GM23248 (cell line): Measurements from ENCODE around the gene OR11A1. TPM values are rescaled to one million over a fixed set of nuclear protein-coding genes. Genes with fewer than 3 reads are reported as not detected.
A peak's percentile ranks its signal among the peaks of the same experiment; 100 is the strongest.

Source experiments
- DNase-seq: peaks from one replicate; pipeline ENCODE4 v3.0.0-alpha.2; 2015
- H2AFZ ChIP-seq: fragments of 200-600 bp; sonication (generic); 2 replicates; pipeline ENCODE4 v1.6.1; 2016; ENCODE audit warnings: antibody characterized with exemption
- H3F3A ChIP-seq: fragments of 200-600 bp; sonication (generic); 2 replicates; pipeline ENCODE4 v1.6.1; 2016; ENCODE audit warnings: mild to moderate bottlenecking, antibody characterized with exemption, mixed run types; ENCODE audit not compliant: insufficient read depth
- H3K27ac ChIP-seq: fragments of 200-600 bp; sonication (generic); 2 replicates; pipeline ENCODE4 v1.5.1; 2016; ENCODE audit warnings: mild to moderate bottlenecking
- H3K27me3 ChIP-seq: fragments of 200-600 bp; sonication (generic); replicated peaks from 2 replicates; pipeline ENCODE4 v1.6.1; 2016; ENCODE audit warnings: mild to moderate bottlenecking; ENCODE audit not compliant: insufficient read depth
- H3K36me3 ChIP-seq: fragments of 200-600 bp; sonication (generic); 2 replicates; pipeline ENCODE4 v1.6.1; 2016; ENCODE audit warnings: low read depth, mild to moderate bottlenecking
- H3K4me1 ChIP-seq: fragments of 200-600 bp; sonication (generic); 2 replicates; pipeline ENCODE4 v1.6.1; 2016; ENCODE audit warnings: mild to moderate bottlenecking; ENCODE audit not compliant: insufficient read depth
- H3K4me2 ChIP-seq: fragments of 200-600 bp; sonication (generic); one replicate; pipeline ENCODE4 v1.6.1; 2016; ENCODE audit warnings: mild to moderate bottlenecking; ENCODE audit not compliant: unreplicated experiment
- H3K4me3 ChIP-seq: fragments of 200-600 bp; sonication (generic); 2 replicates; pipeline ENCODE4 v1.5.1; 2016; ENCODE audit warnings: mild to moderate bottlenecking
- H3K79me2 ChIP-seq: fragments of 200-600 bp; sonication (generic); 2 replicates; pipeline ENCODE4 v1.6.1; 2016; ENCODE audit warnings: mild to moderate bottlenecking; ENCODE audit not compliant: insufficient read depth
- H3K9ac ChIP-seq: fragments of 200-600 bp; sonication (generic); 2 replicates; pipeline ENCODE4 v1.6.1; 2016; ENCODE audit warnings: mild to moderate bottlenecking
- H3K9me2 ChIP-seq: fragments of 200-600 bp; sonication (generic); 2 replicates; pipeline ENCODE4 v1.6.1; 2016; ENCODE audit warnings: mixed run types, mild to moderate bottlenecking, moderate library complexity; ENCODE audit not compliant: insufficient read depth
- H3K9me3 ChIP-seq: fragments of 200-600 bp; sonication (generic); one replicate; pipeline ENCODE4 v1.6.1; 2017; ENCODE audit warnings: low read depth
- H4K20me1 ChIP-seq: fragments of 200-600 bp; sonication (generic); 2 replicates; pipeline ENCODE4 v1.6.0; 2016; ENCODE audit not compliant: insufficient read depth
- EZH2 ChIP-seq: fragments of 200-600 bp; sonication (generic); IDR thresholded peaks from 2 replicates; pipeline ENCODE4 v1.6.1; 2018; ENCODE audit warnings: antibody characterized with exemption, mild to moderate bottlenecking; ENCODE audit not compliant: insufficient read depth, poor library complexity, severe bottlenecking
- EZH2phosphoT487 ChIP-seq: fragments of 200-600 bp; sonication (generic); IDR thresholded peaks from 2 replicates; pipeline ENCODE4 v1.6.1; 2018; ENCODE audit warnings: antibody characterized with exemption, moderate library complexity, mild to moderate bottlenecking, low read depth; ENCODE audit not compliant: insufficient read depth
- WGBS, 2 experiments: methylation state at CpG; one replicate each; pipeline ENCODE4 v1.1.6; 2015 to 2017; ENCODE audit warnings: low lambda C conversion rate in 2 of 2, low coverage in 1 of 2; ENCODE audit errors: missing lambda C conversion rate in 2 of 2; 5-methylcytosine and 5-hydroxymethylcytosine counted together
- in situ Hi-C: fragments of 300-500 bp; cut with MboI; formaldehyde crosslinking; loops from 2 replicates; pipeline ENCODE4 v1.15.0; 2020
- polyA plus RNA-seq: library from polyadenylated mRNA; unstranded; fragments of >200 nt; fragmentation: Nextera tagmentation; extraction: Ambion mirVana; gene quantifications from 2 replicates; pipeline ENCODE4 v1.2.1, GENCODE V29; 2016
- total RNA-seq: library from RNA; depleted of rRNA; stranded (reverse); fragments of >200 nt; shearing (Covaris generic); gene quantifications from 2 replicates; pipeline ENCODE4 v1.2.3, GENCODE V29; 2014

Gene OR11A1
- total and polyA plus RNA-seq, 2 experiments from 2014 or later: not detected

DNA sequence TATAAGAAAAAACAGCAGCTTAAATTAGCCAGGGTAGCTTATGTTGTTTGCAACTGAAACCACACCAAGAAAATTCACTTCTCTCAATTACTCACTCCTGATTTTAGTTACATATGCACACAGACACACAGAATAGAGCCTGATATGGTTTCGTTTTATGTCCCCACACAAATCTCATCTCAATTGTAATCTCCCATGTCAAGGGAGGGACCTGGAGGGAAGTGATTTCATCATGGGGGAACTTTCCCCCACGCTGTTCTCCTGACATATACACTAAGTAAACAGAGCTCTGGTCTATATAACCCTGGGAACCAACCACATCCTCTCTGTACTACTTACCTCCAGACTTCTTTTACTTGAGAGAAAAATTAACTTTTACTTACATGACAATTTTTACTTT, 32.3 kb downstream of the OR11A1 start:
- H3K27me3 ChIP-seq: no peaks in the 10 kb centered on the region
- H3K9me3 ChIP-seq: no peaks in the 10 kb centered on the region
- no peak overlapping the region for H3K27ac ChIP-seq
- no peak overlapping the region for H3K4me2 ChIP-seq
- no peak for DNase-seq
- H3K9me2 ChIP-seq: no peaks in the 10 kb centered on the region
- no peaks in the 10 kb centered on the region for H3F3A ChIP-seq
- TF ChIP-seq EZH2phosphoT487: no peak
- in situ Hi-C loops: no loop called here
- no peaks in the 10 kb centered on the region for H3K36me3 ChIP-seq
- WGBS, 2 experiments: 2 to 3% methylated on average over 2 of the region's 2 CpGs
- H2AFZ ChIP-seq: no peak overlapping the region
- no peaks in the 10 kb centered on the region for H3K79me2 ChIP-seq
- H3K4me3 ChIP-seq: no peak overlapping the region
- no peaks in the 10 kb centered on the region for H3K4me1 ChIP-seq
- H4K20me1 ChIP-seq: no peaks in the 10 kb centered on the region
- no peak overlapping the region for H3K9ac ChIP-seq

DNA sequence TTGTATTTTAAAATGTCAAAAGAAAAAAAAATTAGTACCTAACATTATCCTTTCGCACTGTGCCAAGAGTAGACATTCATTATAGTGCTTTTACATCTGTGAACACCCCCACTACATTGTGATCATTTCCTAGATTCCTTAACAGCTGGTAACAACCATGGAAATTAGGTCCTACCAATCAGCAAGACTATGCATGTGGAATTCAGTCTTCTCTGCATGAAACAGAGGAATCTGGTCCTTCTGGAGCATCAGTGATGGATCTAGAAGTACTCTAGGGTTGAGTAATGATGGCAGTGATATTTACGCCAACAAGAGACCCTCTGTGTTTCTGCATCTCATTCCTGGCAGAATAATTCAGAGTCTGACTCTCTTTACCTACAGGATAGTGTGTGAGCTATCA, 32.7 kb downstream of the OR11A1 start:
- H3K27ac ChIP-seq: no peak overlapping the region
- no peaks in the 10 kb centered on the region for H4K20me1 ChIP-seq
- H3K4me2 ChIP-seq: no peak overlapping the region
- H3K79me2 ChIP-seq: no peaks in the 10 kb centered on the region
- H3K4me1 ChIP-seq: no peaks in the 10 kb centered on the region
- H3K4me3 ChIP-seq: no peak overlapping the region
- H3F3A ChIP-seq: no peaks in the 10 kb centered on the region
- no peaks in the 10 kb centered on the region for H3K9me2 ChIP-seq
- no peaks in the 10 kb centered on the region for H3K27me3 ChIP-seq
- TF ChIP-seq EZH2phosphoT487 (no peak), EZH2 (no peak)
- H3K9ac ChIP-seq: no peak overlapping the region
- H2AFZ ChIP-seq: no peak overlapping the region
- no peak for DNase-seq
- no peaks in the 10 kb centered on the region for H3K9me3 ChIP-seq
- in situ Hi-C loops: no loop called here
- 14 to 27% methylated on average over 2 of the region's 2 CpGs for WGBS, 2 experiments
- no peaks in the 10 kb centered on the region for H3K36me3 ChIP-seq

DNA sequence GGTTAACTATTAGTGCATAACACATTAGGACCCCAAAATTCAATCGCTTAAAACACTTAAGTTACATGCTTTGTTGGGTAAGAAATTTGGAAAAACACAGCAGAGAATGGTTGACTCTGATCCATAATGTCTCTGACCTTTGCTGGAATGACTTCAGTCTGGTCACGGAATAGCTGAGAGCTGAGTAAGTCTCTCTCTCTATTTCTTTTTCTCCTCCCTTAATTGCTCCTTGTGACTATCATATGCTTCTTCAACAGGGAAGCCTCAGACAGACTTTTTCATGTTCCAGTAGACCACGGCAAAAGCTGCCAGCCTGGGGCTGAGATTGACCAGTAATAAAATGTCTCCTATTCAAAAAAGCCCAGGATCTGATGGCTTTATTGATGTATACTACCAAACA, 37.4 kb downstream of the OR11A1 start:
- in situ Hi-C loops: no loop called here
- no peaks in the 10 kb centered on the region for H3K79me2 ChIP-seq

DNA sequence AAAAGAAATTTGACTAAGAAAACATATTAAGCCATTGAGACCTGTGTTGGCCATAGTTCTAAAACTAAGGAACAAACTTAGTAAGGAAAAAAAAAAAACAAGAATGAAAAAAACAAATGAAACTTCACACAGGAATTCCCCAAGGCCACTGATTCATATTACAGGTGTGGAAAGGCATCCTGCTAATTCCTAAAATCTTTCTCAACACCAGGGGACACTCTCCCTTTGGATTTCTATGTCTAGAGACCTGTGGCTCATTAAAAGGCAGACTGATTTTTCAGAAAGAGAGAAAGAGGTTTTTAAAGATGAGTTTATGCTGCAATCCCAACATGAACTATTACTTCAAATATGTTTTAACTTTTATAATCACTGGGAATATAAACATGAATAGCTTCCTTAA, 42.3 kb downstream of the OR11A1 start, which contains the start of gene OR12D1:
Gene OR12D1, plus strand, starts transcription at position 341 of the 400 bp plus-strand sequence.
- Histone ChIP-seq H3K27ac (no peak within 1 kb of the TSS), H3K9me3 (no peaks in the 10 kb centered on the region), H3K9ac (no peak within 1 kb of the TSS), H3K4me1 (no peaks in the 10 kb centered on the region), H3F3A (no peaks in the 10 kb centered on the region), H3K79me2 (no peaks in the 10 kb centered on the region), H3K9me2 (no peaks in the 10 kb centered on the region), H3K27me3 (no peaks in the 10 kb centered on the region), H4K20me1 (no peaks in the 10 kb centered on the region; the same call in 1 of the 2 replicates), H3K36me3 (no peaks in the 10 kb centered on the region), H2AFZ (no peak within 1 kb of the TSS), H3K4me2 (no peak within 1 kb of the TSS), H3K4me3 (no peak within 1 kb of the TSS)
- no peak for DNase-seq
- in situ Hi-C loops: no loop called here
- no peak for TF ChIP-seq EZH2
- no peak for TF ChIP-seq EZH2phosphoT487

More for the DNA sequence above, 37.4 kb downstream of the OR11A1 start:
- TF ChIP-seq EZH2phosphoT487 (no peak), EZH2 (no peak)
- Histone ChIP-seq H3K27me3 (no peaks in the 10 kb centered on the region), H3K36me3 (no peaks in the 10 kb centered on the region), H3F3A (no peaks in the 10 kb centered on the region), H3K4me3 (no peak overlapping the region), H3K9me3 (no peaks in the 10 kb centered on the region), H3K4me2 (no peak overlapping the region), H2AFZ (no peak overlapping the region), H3K9me2 (no peaks in the 10 kb centered on the region), H3K4me1 (no peaks in the 10 kb centered on the region), H3K27ac (no peak overlapping the region), H3K9ac (no peak overlapping the region), H4K20me1 (no peaks in the 10 kb centered on the region)
- DNase-seq: peak; percentile 6
- WGBS, 2 experiments: 13 to 15% methylated on average over 3 of the region's 3 CpGs

DNA sequence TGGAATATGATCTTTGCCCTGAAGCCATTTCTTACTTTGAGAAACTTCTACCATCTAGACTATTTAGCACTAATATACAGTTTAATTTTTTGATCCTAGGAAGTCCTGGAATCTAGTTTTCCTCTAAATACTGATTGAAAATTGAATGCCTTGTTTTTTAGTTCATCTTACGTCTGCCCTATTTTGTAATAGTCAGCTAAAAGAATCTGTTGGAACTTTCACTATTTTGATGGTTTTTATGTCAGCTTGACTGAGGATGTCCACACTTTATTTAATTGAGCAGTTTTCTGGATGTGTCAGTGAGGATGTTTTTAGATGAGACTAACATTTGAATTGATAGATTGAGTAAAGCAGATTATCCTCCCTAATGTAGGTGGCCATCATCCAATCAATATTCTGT, 53.1 kb downstream of the OR11A1 start:
- H3K4me2 ChIP-seq: no peak overlapping the region
- 24 to 29% methylated on average over 1 of the region's 1 CpG for WGBS, 2 experiments
- no peaks in the 10 kb centered on the region for H3K9me3 ChIP-seq
- DNase-seq: no peak
- no peaks in the 10 kb centered on the region for H4K20me1 ChIP-seq
- no peaks in the 10 kb centered on the region for H3K27me3 ChIP-seq
- H3K36me3 ChIP-seq: no peaks in the 10 kb centered on the region
- H3K79me2 ChIP-seq: no peaks in the 10 kb centered on the region
- in situ Hi-C loops: no loop called here
- no peak overlapping the region for H3K9ac ChIP-seq
- H3K27ac ChIP-seq: no peak overlapping the region
- no peaks in the 10 kb centered on the region for H3F3A ChIP-seq
- H3K9me2 ChIP-seq: no peaks in the 10 kb centered on the region
- H2AFZ ChIP-seq: no peak overlapping the region
- TF ChIP-seq EZH2phosphoT487: no peak
- no peak for TF ChIP-seq EZH2
- H3K4me3 ChIP-seq: no peak overlapping the region
- H3K4me1 ChIP-seq: no peaks in the 10 kb centered on the region
